Hematopoietic multipotent progenitor cell treated with erythropoietin and hydrocortisone succinate and interleukin-3 and kit ligand, for 4 days (in vitro differentiated cells): ENCODE measurements around the gene STK17B.

Experiments
- DNase-seq: peaks from one replicate; pipeline ENCODE4 v3.0.0-alpha.2; 2015

STK17B gene

GRCh38 chr2:196183528-196184231 is 12.3 kb upstream of the STK17B start:
- no peak for DNase-seq

DNA sequence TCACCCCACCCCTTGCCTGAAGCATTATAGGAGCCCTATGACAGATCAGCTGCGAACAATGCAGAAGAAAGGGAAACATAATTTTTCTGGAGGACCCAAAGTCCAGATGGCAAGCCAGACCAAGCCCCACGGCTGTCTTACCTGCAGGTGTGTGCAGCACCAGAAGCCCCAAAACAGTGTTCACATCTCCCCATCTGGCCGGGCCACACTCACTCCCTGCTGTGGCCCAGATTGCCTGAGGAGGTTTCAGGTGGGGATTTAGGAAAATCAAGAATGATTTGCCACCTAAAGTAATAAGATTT is 11.7 kb upstream of the STK17B start:
- DNase-seq, result no peak

DNA sequence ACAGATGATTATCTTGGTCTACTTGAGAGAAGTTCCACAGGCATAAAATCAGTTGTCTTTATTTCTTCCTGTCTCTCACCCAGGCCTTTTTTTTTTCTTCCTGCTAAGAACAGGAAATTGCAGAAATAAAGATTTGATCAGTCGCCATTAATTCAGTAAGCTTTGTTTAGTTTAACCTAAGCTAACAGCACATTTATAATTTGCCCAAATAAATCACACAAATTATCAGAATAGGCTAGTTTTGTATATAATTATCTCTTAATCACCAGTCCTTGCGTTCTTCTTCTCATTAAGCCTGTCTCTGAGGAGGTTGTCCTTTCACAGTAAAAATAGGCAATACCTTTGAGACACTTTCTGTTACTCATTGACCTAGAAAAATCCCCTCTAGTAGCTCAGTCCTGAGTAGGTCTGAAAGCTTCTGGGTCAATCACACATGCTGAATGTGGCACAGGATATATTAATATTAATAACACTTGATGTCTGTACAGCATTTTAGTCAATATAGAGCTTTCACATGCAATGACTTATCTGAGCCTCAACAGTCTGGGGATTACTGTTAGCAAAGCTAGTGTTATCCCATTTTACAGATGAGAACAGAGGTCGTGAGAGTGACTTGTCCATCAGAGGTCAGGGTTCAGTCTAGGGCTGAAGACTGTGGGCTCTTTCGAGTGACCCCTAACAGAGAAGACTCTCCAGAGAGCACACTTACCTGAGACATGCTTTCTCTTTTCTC is 11.2 kb upstream of the STK17B start:
- DNase-seq, result peak; percentile 56

DNA sequence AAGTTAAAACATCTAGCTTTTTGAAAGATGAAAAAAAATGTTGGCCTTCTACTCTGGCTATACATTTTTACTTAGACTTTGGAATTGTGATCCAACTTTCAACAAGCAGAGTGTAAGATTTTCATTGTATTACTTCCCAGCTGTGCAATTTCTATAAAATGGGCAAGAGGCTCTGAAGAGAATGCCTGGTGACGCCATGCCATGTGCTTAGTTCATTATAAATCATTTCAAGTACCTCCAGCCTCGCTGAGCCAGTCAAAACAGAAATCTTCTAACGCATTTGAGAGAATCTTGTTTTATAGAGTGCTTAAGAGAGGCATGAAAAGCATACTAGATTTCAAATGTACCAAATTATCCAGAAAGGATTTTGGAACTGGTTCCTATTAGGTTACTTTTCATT is 10.1 kb upstream of the STK17B start:
- DNase-seq, result no peak

DNA sequence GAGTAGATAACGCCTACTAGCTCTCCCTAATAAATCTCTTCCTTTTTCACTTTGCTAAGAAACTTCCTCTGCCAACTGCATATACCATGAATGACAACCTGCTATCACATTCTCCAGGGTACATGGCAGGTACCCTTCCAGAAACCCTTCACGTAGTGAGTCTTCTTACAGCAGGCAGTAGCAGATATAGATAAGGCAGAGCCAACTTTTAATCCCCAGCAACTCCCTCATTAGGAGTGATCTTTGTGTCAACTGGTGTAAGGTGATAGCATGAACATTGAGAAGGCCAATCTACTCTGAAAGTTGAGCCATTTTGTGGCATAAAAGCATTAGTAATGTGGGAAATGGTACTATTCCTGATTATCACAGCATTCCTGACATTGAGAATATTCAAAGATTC is 5.7 kb upstream of the STK17B start:
- peak; percentile 80 for DNase-seq

GRCh38 chr2:196176142-196176738 is 4.9 kb upstream of the STK17B start:
- peak; percentile 53 for DNase-seq

DNA sequence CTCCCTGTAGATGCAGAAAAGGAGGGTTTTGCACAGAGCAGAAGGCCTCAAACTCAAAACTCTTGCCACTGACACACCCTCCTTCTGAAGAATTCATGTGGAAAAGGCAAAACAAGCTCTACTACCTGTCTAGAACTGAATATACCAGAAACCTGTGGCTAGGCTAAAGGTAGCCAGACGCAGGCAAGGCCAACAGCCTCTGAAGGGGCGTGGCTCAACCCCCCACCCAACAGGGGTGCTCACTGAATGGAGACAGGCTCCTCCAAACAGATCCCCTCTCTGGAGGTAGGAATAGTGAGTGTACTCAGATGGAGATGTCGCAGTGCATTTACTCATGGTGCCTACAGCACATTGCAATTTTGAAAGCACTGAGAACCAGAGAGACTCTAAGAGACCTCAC is 3.0 kb upstream of the STK17B start:
- DNase-seq, result no peak

GRCh38 chr2:196173505-196173904 is 2.1 kb upstream of the STK17B start:
- DNase-seq, result no peak

- no peak for DNase-seq
These were observed 1.6 kb upstream of the STK17B start for GRCh38 chr2:196172951-196173350.

DNA sequence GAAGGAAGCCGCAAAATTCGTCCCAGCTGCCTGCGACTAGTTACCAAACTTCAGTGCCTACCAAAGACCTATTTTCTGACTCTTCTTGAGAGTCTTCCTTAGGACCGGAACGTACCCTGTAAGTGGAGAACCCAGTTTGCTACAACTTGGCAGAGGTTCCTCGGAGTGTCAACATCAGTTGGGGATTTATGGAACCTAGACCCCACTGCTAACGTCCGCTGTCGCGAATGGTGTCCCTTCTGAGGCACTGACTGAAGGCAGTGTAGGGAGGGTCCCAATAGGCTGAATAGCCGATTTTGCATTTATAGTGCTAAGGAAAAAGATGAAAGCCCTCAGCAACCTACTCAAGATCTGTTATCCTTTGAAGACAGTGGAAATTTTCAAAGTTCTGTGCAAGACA is 568 bp upstream of the STK17B start:
- DNase-seq, result no peak

GRCh38 chr2:196170606-196171247 is 651 bp downstream of the STK17B start:
- peak; percentile 62 for DNase-seq

DNA sequence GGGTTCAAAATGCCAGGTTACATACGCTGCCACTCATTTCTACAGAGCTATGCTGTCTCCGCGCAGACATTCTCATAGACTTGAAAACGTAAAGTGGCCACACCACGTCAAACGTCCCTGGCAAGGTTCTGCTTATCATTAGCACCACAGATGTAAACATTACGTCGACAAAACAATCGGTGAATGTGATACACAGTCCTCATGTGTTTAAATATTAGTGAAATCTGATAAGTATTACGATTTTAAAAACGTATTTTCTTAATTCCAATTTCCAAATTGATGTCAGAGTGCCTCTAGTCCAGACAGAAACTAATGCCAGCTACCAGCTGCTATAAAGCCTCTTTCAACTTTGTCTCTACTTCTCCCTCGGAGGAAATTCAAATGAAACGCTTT is 1.2 kb downstream of the STK17B start:
- peak; percentile 90 for DNase-seq

- peak; percentile 38 for DNase-seq
These were observed 1.9 kb downstream of the STK17B start for GRCh38 chr2:196169516-196169915.

DNA sequence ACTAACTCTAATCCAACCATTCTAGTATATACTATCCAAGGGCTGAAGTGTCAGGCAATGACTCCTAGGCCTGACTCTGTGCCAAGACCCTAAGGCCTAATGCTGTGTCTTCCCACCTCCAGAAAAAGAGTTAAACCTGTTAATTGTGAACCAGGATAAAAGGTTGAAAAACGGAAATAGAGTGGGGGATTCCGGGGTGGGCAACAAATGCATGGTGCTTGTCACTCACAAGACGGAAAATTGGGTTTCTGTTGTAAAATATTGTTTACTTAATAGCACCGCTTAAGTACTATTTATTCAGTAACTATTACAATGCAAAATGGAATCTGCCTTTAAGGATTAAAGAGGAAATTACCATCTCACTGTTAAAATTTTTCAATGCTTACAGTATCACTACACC is 3.2 kb downstream of the STK17B start:
- peak; percentile 43 for DNase-seq

- DNase-seq, result no peak
These were observed 3.7 kb downstream of the STK17B start for GRCh38 chr2:196167666-196168065.

DNA sequence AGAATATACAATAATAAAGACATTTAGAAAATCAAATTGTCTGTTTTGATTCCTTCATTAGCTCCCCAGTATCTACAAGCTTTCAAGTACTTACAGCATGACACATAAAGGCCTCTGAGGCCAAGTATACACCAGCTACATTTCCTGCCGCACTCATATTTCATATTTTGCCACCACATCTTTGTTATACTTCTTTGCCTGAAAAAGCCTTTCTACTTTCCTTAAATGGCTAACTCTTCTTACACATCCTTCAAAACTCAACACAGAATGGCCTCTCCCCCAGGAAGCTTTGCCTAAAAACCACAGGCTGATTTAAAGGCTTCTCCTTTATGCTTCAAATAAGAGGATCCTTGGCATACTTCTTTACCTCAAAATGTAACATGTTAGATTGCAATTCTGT is 4.5 kb downstream of the STK17B start:
- peak; percentile 60 for DNase-seq

DNA sequence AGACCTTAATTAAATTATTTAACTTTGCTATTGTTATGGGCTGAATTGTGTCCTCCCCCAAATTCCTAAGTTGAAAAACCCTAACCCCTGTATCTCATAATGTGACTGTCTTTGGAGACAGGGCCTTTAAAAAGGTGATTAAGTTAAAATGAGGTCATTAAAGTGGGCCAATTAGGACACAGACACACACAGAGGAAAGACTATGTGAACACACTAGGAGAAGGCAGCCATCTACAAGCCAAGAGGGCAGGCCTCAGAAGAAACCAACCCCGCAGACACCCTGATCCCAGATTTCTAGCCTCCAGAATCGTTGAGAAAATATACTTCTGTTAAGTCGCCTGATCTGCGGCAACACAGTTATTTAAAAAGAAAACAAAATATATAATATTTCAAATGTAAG is 6.4 kb downstream of the STK17B start:
- DNase-seq, result no peak

- no peak for DNase-seq
These were observed 8.1 kb downstream of the STK17B start for GRCh38 chr2:196163285-196163684.

DNA sequence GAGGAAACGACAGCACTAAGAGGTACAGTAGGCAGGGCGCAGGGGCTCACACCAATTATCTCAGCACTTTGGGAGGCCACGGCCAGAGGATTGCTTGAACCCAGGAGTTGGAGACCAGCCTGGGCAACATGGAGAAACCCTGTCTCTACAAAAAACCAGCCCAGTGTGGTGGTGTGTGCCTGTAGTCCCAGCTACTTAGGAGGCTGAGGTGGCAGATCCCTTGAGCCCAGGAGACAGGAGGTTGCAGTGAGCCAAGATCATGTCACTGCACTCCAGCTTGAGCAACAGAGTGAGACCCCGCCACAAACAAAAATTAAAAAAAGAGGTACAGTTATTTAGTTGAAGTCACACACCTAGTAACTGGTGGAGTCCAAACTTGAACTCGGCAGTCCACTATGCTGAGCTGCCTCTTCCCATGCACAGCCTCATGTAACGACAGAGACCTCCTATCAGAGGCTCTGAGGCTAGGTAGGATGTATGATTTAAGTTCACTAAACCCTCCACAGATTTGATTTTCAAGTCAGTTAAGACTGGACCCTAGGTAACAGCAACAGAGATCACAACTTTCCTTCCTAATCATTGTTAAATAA is 8.7 kb downstream of the STK17B start:
- no peak for DNase-seq

DNA sequence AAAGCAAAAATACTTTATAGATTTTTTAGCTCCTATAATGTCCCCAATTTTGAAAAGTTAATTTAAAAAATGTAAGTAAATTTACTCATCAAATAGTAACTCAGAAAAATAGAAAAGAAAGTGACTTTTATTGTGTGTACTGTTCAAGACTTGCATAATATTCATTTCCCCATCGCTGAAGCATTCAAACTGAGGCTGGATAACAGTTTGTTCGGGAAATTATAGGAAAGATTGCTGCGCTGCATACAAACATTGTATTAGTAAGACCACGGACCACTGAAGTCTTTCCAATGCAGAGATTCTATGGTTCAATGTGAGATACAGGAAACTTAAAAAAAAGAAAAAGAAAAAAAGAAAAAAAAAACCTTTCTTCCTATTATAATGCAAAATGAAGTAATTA is 10.4 kb downstream of the STK17B start:
- DNase-seq, result no peak

- peak; percentile 98 for DNase-seq
These were observed 11.3 kb downstream of the STK17B start for GRCh38 chr2:196160101-196160500.

GRCh38 chr2:196159221-196159892 is 12.0 kb downstream of the STK17B start:
- no peak for DNase-seq

- DNase-seq, result no peak
These were observed 15.8 kb downstream of the STK17B start for GRCh38 chr2:196155575-196155974.
